MM.1S (cell line): ENCODE results near the gene TAS2R46.

Experiments used
- DNase-seq: peaks from one replicate; pipeline ENCODE4 v3.0.0-alpha.2; 2015
- H2AFZ ChIP-seq: fragments of 300-600 bp; sonication (generic); 2 replicates; pipeline ENCODE4 v1.6.0; 2016; ENCODE audit warnings: antibody characterized with exemption, low read length
- H3F3A ChIP-seq: fragments of 300-600 bp; sonication (generic); 2 replicates; pipeline ENCODE4 v1.6.1; 2016; ENCODE audit warnings: mild to moderate bottlenecking, antibody characterized with exemption, low read length, moderate library complexity, mixed read lengths; ENCODE audit not compliant: insufficient read depth
- H3K27ac ChIP-seq: fragments of 300-600 bp; sonication (generic); 2 replicates; pipeline ENCODE4 v1.5.1; 2016; ENCODE audit warnings: mild to moderate bottlenecking, low read length
- H3K27me3 ChIP-seq: fragments of 300-600 bp; sonication (generic); replicated peaks from 2 replicates; pipeline ENCODE4 v1.6.0; 2016; ENCODE audit warnings: low read length; ENCODE audit not compliant: insufficient read depth
- H3K36me3 ChIP-seq: fragments of 300-600 bp; sonication (generic); replicated peaks from 2 replicates; pipeline ENCODE4 v1.6.1; 2016; ENCODE audit warnings: mild to moderate bottlenecking, low read length, mixed read lengths; ENCODE audit not compliant: insufficient read depth
- H3K4me1 ChIP-seq: fragments of 300-600 bp; sonication (generic); 2 replicates; pipeline ENCODE4 v1.6.1; 2016; ENCODE audit warnings: low read length, mixed read lengths
- H3K4me2 ChIP-seq: fragments of 300-600 bp; sonication (generic); 2 replicates; pipeline ENCODE4 v1.6.0; 2016; ENCODE audit warnings: low read depth, low read length
- H3K4me3 ChIP-seq: fragments of 300-600 bp; sonication (generic); 2 replicates; pipeline ENCODE4 v1.5.1; 2016; ENCODE audit warnings: low read length, mixed read lengths
- H3K79me2 ChIP-seq: fragments of 300-600 bp; sonication (generic); 2 replicates; pipeline ENCODE4 v1.6.1; 2016; ENCODE audit warnings: mixed run types, low read length, mixed read lengths
- H3K9ac ChIP-seq: fragments of 300-600 bp; sonication (generic); 2 replicates; pipeline ENCODE4 v1.6.1; 2016; ENCODE audit warnings: low read length, mixed read lengths
- H3K9me2 ChIP-seq: fragments of 300-600 bp; sonication (generic); replicated peaks from 2 replicates; pipeline ENCODE4 v1.6.1; 2016; ENCODE audit warnings: mild to moderate bottlenecking, low read length, mixed read lengths; ENCODE audit not compliant: insufficient read depth
- H3K9me3 ChIP-seq: fragments of 300-600 bp; sonication (generic); replicated peaks from 2 replicates; pipeline ENCODE4 v1.6.1; 2016; ENCODE audit warnings: mild to moderate bottlenecking, low read length, mixed read lengths; ENCODE audit not compliant: insufficient read depth
- H4K20me1 ChIP-seq: fragments of 300-600 bp; sonication (generic); 2 replicates; pipeline ENCODE4 v1.6.1; 2016; ENCODE audit warnings: mild to moderate bottlenecking, low read length, moderate library complexity, mixed read lengths; ENCODE audit not compliant: insufficient read depth
- EZH2 ChIP-seq: fragments of 300-600 bp; sonication (generic); optimal IDR thresholded peaks from 2 replicates; pipeline ENCODE3; 2017; ENCODE audit warnings: low read depth, mild to moderate bottlenecking, antibody characterized with exemption, low read length, mixed read lengths
- EZH2phosphoT487 ChIP-seq: fragments of 300-600 bp; sonication (generic); IDR thresholded peaks from 2 replicates; pipeline ENCODE4 v1.6.1; 2018; ENCODE audit warnings: antibody characterized with exemption, low read length
- TF ChIP-seq, protein P1 (sequence below): fragments of 300-600 bp; sonication (generic); IDR thresholded peaks from 2 replicates; pipeline ENCODE4 v1.5.1; 2016; ENCODE audit warnings: antibody characterized with exemption, low read length, mixed read lengths

The TAS2R46 gene

GRCh38 chr12:11078246-11078645 lies 16.2 kb upstream of the TAS2R46 start:
- Histone ChIP-seq H3K9me2 (no peaks in the 10 kb centered on the region), H3K9me3 (no peaks in the 10 kb centered on the region), H4K20me1 (no peaks in the 10 kb centered on the region), H3K4me2 (no peak overlapping the region), H3K4me1 (peaks cover 3% of the 10 kb centered on the region; the same call in 1 of the 2 replicates), H3K4me3 (no peak overlapping the region), H3K27ac (no peak overlapping the region), H3F3A (no peaks in the 10 kb centered on the region), H2AFZ (no peak overlapping the region), H3K9ac (no peak overlapping the region), H3K79me2 (no peaks in the 10 kb centered on the region), H3K36me3 (no peaks in the 10 kb centered on the region), H3K27me3 (no peaks in the 10 kb centered on the region)
- no peak for DNase-seq
- TF ChIP-seq EZH2, result no peak
- TF ChIP-seq EZH2phosphoT487, result no peak
- TF ChIP-seq, protein P1, sequence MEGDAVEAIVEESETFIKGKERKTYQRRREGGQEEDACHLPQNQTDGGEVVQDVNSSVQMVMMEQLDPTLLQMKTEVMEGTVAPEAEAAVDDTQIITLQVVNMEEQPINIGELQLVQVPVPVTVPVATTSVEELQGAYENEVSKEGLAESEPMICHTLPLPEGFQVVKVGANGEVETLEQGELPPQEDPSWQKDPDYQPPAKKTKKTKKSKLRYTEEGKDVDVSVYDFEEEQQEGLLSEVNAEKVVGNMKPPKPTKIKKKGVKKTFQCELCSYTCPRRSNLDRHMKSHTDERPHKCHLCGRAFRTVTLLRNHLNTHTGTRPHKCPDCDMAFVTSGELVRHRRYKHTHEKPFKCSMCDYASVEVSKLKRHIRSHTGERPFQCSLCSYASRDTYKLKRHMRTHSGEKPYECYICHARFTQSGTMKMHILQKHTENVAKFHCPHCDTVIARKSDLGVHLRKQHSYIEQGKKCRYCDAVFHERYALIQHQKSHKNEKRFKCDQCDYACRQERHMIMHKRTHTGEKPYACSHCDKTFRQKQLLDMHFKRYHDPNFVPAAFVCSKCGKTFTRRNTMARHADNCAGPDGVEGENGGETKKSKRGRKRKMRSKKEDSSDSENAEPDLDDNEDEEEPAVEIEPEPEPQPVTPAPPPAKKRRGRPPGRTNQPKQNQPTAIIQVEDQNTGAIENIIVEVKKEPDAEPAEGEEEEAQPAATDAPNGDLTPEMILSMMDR, result no peak

- no peaks in the 10 kb centered on the region for H3K9me3 ChIP-seq
- peak; percentile 48 for DNase-seq
- TF ChIP-seq EZH2 (no peak), EZH2phosphoT487 (no peak)
- TF ChIP-seq, protein P1, result no peak
- H3K9me2 ChIP-seq, result no peaks in the 10 kb centered on the region
- no peaks in the 10 kb centered on the region for H3K27me3 ChIP-seq
- H2AFZ ChIP-seq, result no peak overlapping the region
- no peak overlapping the region for H3K27ac ChIP-seq
- H4K20me1 ChIP-seq, result no peaks in the 10 kb centered on the region
- H3F3A ChIP-seq, result no peaks in the 10 kb centered on the region
- H3K4me3 ChIP-seq, result no peak overlapping the region
- no peaks in the 10 kb centered on the region for H3K36me3 ChIP-seq
- H3K4me1 ChIP-seq, result peaks cover 3% of the 10 kb centered on the region; the same call in 1 of the 2 replicates
- H3K79me2 ChIP-seq, result no peaks in the 10 kb centered on the region
- H3K9ac ChIP-seq, result no peak overlapping the region
- H3K4me2 ChIP-seq, result no peak overlapping the region
Measured at GRCh38 chr12:11075642-11076041, 13.5 kb upstream of the TAS2R46 start.

DNA sequence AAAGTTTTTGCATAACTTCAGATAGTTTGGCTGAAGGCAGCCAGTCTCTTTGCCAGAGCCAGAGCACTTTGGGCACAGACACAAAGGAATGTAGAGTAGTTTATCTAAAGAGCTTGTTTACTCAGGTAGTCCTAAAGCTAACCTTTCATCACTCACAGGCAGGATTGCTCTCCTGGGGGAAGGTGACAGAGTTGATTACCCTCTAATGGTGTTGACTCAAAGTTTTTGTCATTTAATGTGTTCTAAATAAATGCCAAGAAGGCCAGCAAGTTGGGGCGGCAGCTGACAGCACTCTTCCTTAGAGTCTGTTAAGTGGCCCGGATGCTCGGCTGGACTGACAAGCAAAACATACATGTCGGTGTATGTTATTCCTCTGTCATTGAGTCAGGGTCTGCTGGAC lies 9.3 kb upstream of the TAS2R46 start:
- H4K20me1 ChIP-seq, result no peaks in the 10 kb centered on the region
- no peaks in the 10 kb centered on the region for H3F3A ChIP-seq
- peaks cover 3% of the 10 kb centered on the region; the same call in 1 of the 2 replicates for H3K4me1 ChIP-seq
- H2AFZ ChIP-seq, result no peak overlapping the region
- no peak overlapping the region for H3K27ac ChIP-seq
- H3K9me3 ChIP-seq, result no peaks in the 10 kb centered on the region
- H3K9me2 ChIP-seq, result no peaks in the 10 kb centered on the region
- H3K36me3 ChIP-seq, result no peaks in the 10 kb centered on the region
- TF ChIP-seq EZH2phosphoT487 (no peak), EZH2 (no peak)
- TF ChIP-seq, protein P1, result no peak
- H3K79me2 ChIP-seq, result no peaks in the 10 kb centered on the region
- no peak overlapping the region for H3K9ac ChIP-seq
- H3K4me2 ChIP-seq, result no peak overlapping the region
- no peak for DNase-seq
- H3K27me3 ChIP-seq, result no peaks in the 10 kb centered on the region
- no peak overlapping the region for H3K4me3 ChIP-seq
